H9 (cell line): ENCODE data around the gene C3orf70. TPM values are rescaled to one million over a fixed set of nuclear protein-coding genes. Genes with fewer than 3 reads are reported as not detected.

Experiments used
- DNase-seq: peaks from one replicate; pipeline ENCODE4 v3.0.0-alpha.2; 2017
- H2AFZ ChIP-seq: one replicate; pipeline ENCODE4 v1.6.1; 2013; ENCODE audit warnings: mild to moderate bottlenecking, low read length, control low read depth, moderate library complexity
- H2AK5ac ChIP-seq: 2 replicates; pipeline ENCODE4 v1.6.1; 2013; ENCODE audit warnings: low read length, control low read depth, mixed read lengths; ENCODE audit not compliant: insufficient read length
- H2BK120ac ChIP-seq: one replicate; pipeline ENCODE4 v1.6.1; 2013; ENCODE audit warnings: low read depth, mild to moderate bottlenecking, low read length, control low read depth, inconsistent platforms; ENCODE audit not compliant: poor library complexity, severe bottlenecking
- H2BK12ac ChIP-seq: 2 replicates; pipeline ENCODE4 v1.6.1; 2013; ENCODE audit warnings: low read length, control low read depth, mixed read lengths, low read depth; ENCODE audit not compliant: insufficient read length
- H2BK15ac ChIP-seq: 2 replicates; pipeline ENCODE4 v1.6.1; 2013; ENCODE audit warnings: low read depth, low read length, control low read depth
- H2BK20ac ChIP-seq: one replicate; pipeline ENCODE4 v1.6.1; 2013; ENCODE audit warnings: low read depth, mild to moderate bottlenecking, low read length, control low read depth, inconsistent platforms; ENCODE audit not compliant: poor library complexity, severe bottlenecking
- H2BK5ac ChIP-seq: 2 replicates; pipeline ENCODE4 v1.6.1; 2013; ENCODE audit warnings: low read length, control low read depth, mixed read lengths; ENCODE audit not compliant: insufficient read length
- H3K14ac ChIP-seq: 2 replicates; pipeline ENCODE4 v1.6.1; 2013; ENCODE audit warnings: low read length, control low read depth; ENCODE audit not compliant: insufficient read depth
- H3K18ac ChIP-seq: 2 replicates; pipeline ENCODE4 v1.6.1; 2013; ENCODE audit warnings: low read depth, mild to moderate bottlenecking, mixed read lengths, low read length, control low read depth; ENCODE audit not compliant: insufficient read length
- H3K23ac ChIP-seq: 2 replicates; pipeline ENCODE4 v1.6.1; 2013; ENCODE audit warnings: low read length, control low read depth, mixed read lengths, low read depth; ENCODE audit not compliant: insufficient read length
- H3K23me2 ChIP-seq: 2 replicates; pipeline ENCODE4 v1.6.1; 2013; ENCODE audit warnings: low read depth, mild to moderate bottlenecking, mixed read lengths, low read length, control low read depth; ENCODE audit not compliant: insufficient read length, poor library complexity, severe bottlenecking
- H3K27ac ChIP-seq: 2 replicates; pipeline ENCODE4 v1.5.1; 2013; ENCODE audit warnings: low read length, control low read depth, mixed read lengths, low read depth; ENCODE audit not compliant: insufficient read length
- H3K27me3 ChIP-seq: 2 replicates; pipeline ENCODE4 v1.6.1; 2013; ENCODE audit warnings: low read length, control low read depth, inconsistent platforms; ENCODE audit not compliant: insufficient read depth
- H3K4ac ChIP-seq: 2 replicates; pipeline ENCODE4 v1.6.1; 2013; ENCODE audit warnings: low read depth, mild to moderate bottlenecking, control low read depth, inconsistent platforms, low read length, moderate library complexity
- H3K4me1 ChIP-seq: 2 replicates; pipeline ENCODE4 v1.6.1; 2013; ENCODE audit warnings: low read length, control low read depth, inconsistent platforms; ENCODE audit not compliant: insufficient read depth
- H3K4me2 ChIP-seq: 2 replicates; pipeline ENCODE4 v1.6.1; 2013; ENCODE audit warnings: low read length, control low read depth, mixed read lengths; ENCODE audit not compliant: insufficient read length, insufficient read depth
- H3K56ac ChIP-seq: 2 replicates; pipeline ENCODE4 v1.6.1; 2013; ENCODE audit warnings: low read depth, mild to moderate bottlenecking, mixed read lengths, low read length, control low read depth; ENCODE audit not compliant: insufficient read length
- H3K79me1 ChIP-seq: 2 replicates; pipeline ENCODE4 v1.6.1; 2013; ENCODE audit warnings: low read depth, mild to moderate bottlenecking, moderate library complexity, low read length, control low read depth, inconsistent platforms; ENCODE audit not compliant: insufficient read depth, poor library complexity, severe bottlenecking
- H3K79me2 ChIP-seq: 2 replicates; pipeline ENCODE4 v1.6.1; 2013; ENCODE audit warnings: low read length, control low read depth, inconsistent platforms; ENCODE audit not compliant: insufficient read depth
- H3K9ac ChIP-seq: 2 replicates; pipeline ENCODE4 v1.6.1; 2013; ENCODE audit warnings: low read length, control low read depth, mixed read lengths; ENCODE audit not compliant: insufficient read length; ENCODE audit errors: extremely low read depth
- H3K9me3 ChIP-seq: one replicate; pipeline ENCODE4 v1.6.1; 2013; ENCODE audit warnings: low read depth, low read length, inconsistent platforms; ENCODE audit not compliant: control insufficient read depth
- H3T11ph ChIP-seq: one replicate; pipeline ENCODE4 v1.6.1; 2013; ENCODE audit warnings: mild to moderate bottlenecking, low read length, control low read depth, inconsistent platforms
- H4K20me1 ChIP-seq: one replicate; pipeline ENCODE4 v1.6.1; 2013; ENCODE audit not compliant: control insufficient read depth, insufficient read length, insufficient read depth
- H4K5ac ChIP-seq: 2 replicates; pipeline ENCODE4 v1.6.1; 2013; ENCODE audit warnings: low read depth, mild to moderate bottlenecking, mixed read lengths, low read length, control low read depth; ENCODE audit not compliant: insufficient read length
- H4K8ac ChIP-seq: replicated peaks from 2 replicates; pipeline ENCODE4 v1.6.1; 2013; ENCODE audit warnings: low read length, control low read depth, mixed read lengths, low read depth; ENCODE audit not compliant: insufficient read length
- H4K91ac ChIP-seq: 2 replicates; pipeline ENCODE4 v1.6.1; 2013; ENCODE audit warnings: low read depth, mild to moderate bottlenecking, moderate library complexity, mixed read lengths, low read length, control low read depth; ENCODE audit not compliant: insufficient read length
- H3K27ac Mint-ChIP-seq, 3 experiments: 2 replicates in 2 of 3; 3 replicates in 1 of 3; pipeline ENCODE4 v1.8.0; 2020 to 2021; ENCODE audit warnings: mixed read lengths in 3 of 3, mild to moderate bottlenecking in 1 of 3, moderate library complexity in 1 of 3
- H3K27me3 Mint-ChIP-seq: 2 replicates; pipeline ENCODE4 v1.8.0; 2021; ENCODE audit warnings: low read depth, mild to moderate bottlenecking, moderate library complexity, mixed read lengths
- H3K36me3 Mint-ChIP-seq, 3 experiments: 2 replicates in 2 of 3; 3 replicates in 1 of 3; pipeline ENCODE4 v1.8.0; 2020 to 2021; ENCODE audit warnings: low read depth in 3 of 3, mixed read lengths in 3 of 3; ENCODE audit not compliant: insufficient read depth in 1 of 3
- H3K4me1 Mint-ChIP-seq, 2 experiments: 2 replicates each; pipeline ENCODE4 v1.8.0; 2020; ENCODE audit warnings: mixed read lengths in 2 of 2
- H3K4me3 Mint-ChIP-seq, 2 experiments: 2 replicates in 1 of 2; 3 replicates in 1 of 2; pipeline ENCODE4 v1.8.0; 2020 to 2021; ENCODE audit warnings: mild to moderate bottlenecking in 2 of 2, mixed read lengths in 2 of 2, moderate library complexity in 1 of 2
- H3K9me3 Mint-ChIP-seq, 2 experiments: 2 replicates in 1 of 2; 3 replicates in 1 of 2; pipeline ENCODE4 v1.8.0; 2020; ENCODE audit warnings: mild to moderate bottlenecking in 2 of 2, mixed read lengths in 2 of 2, moderate library complexity in 1 of 2
- CTCF ChIP-seq: fragments of 200-600 bp; sonication (generic); conservative IDR thresholded peaks from 3 replicates; pipeline ENCODE4 v1.8.0; 2021; ENCODE audit warnings: antibody characterized with exemption, mild to moderate bottlenecking
- WGBS: extraction: QIAGEN DNeasy Blood & Tissue Kit; methylation state at CpG from one replicate; pipeline ENCODE4 v1.1.7; 2013; ENCODE audit warnings: missing lambda C conversion rate, low lambda C conversion rate, mixed read lengths; ENCODE audit not compliant: insufficient read length; ENCODE audit errors: extremely low coverage; 5-methylcytosine and 5-hydroxymethylcytosine counted together
- total RNA-seq: library from RNA; stranded (reverse); gene quantifications from 2 replicates; pipeline ENCODE4 v1.2.1, GENCODE V29; 2021

Gene C3orf70
- total RNA-seq, 1 experiment from 2014 or later, result 0.52 TPM

GRCh38 chr3:185200639-185201038, 47.8 kb upstream of the C3orf70 start:
- Histone ChIP-seq H2BK5ac (no peak overlapping the region), H3K27me3 (no peaks in the 10 kb centered on the region), H4K8ac (no peak overlapping the region), H4K91ac (no peak overlapping the region), H2BK20ac (no peak overlapping the region), H4K20me1 (no peaks in the 10 kb centered on the region), H3T11ph (no peak overlapping the region), H3K4me2 (no peak overlapping the region), H2AFZ (no peak overlapping the region), H3K23ac (no peak overlapping the region), H2BK120ac (no peak overlapping the region), H3K18ac (no peak overlapping the region), H2AK5ac (no peak overlapping the region), H3K23me2 (no peaks in the 10 kb centered on the region), H3K4ac (no peak overlapping the region), H2BK12ac (no peak overlapping the region), H2BK15ac (no peak overlapping the region), H3K27ac (no peak overlapping the region), H3K56ac (no peak overlapping the region), H3K79me2 (no peaks in the 10 kb centered on the region), H3K9ac (no peak overlapping the region), H4K5ac (no peak overlapping the region), H3K79me1 (no peaks in the 10 kb centered on the region), H3K9me3 (no peaks in the 10 kb centered on the region), H3K4me1 (no peaks in the 10 kb centered on the region), H3K14ac (no peak overlapping the region)
- Mint-ChIP-seq H3K4me3 (no peak overlapping the region), H3K36me3 (no peaks in the 10 kb centered on the region), H3K4me1 (no peaks in the 10 kb centered on the region), H3K9me3 (peaks cover 0 to under 1% of the 10 kb centered on the region in 2 experiments; a peak in 1 of 5 replicates), H3K27me3 (peaks cover under 1% of the 10 kb centered on the region; the same call in 1 of the 2 replicates), H3K27ac (no peak overlapping the region)
- no peak for TF ChIP-seq CTCF
- no CpG with 5 or more reads among the region's 5 CpGs for WGBS
- no peak for DNase-seq
